ENCODE measurements around the gene TBC1D24. TPM values are rescaled to one million over a fixed set of nuclear protein-coding genes. Genes with fewer than 3 reads are reported as not detected.

TBC1D24 gene
- total and polyA plus RNA-seq, 2 donors (not counting 1 experiment from before 2014, with no cell fraction given): 7.1 to 9.4 TPM

- CTCF ChIA-PET: interaction anchor here (1.4 to 3.2 kb wide), 3 partner anchors 14 to 43 kb away, joined by 3 to 13 read pairs (median 11); partner anchors contain the start of gene CCNF
- H3K79me2 ChIP-seq (ENCODE audit: control insufficient read depth, insufficient read depth, low read length): peaks cover 26% of the 10 kb centered on the region
- H3K9me3 Mint-ChIP-seq (ENCODE audit: insufficient read depth): no peaks in the 10 kb centered on the region
- no peak overlapping the region for H3K27ac ChIP-seq (ENCODE audit: low read length in 2 of 2)
- peaks cover 22% of the 10 kb centered on the region for H3K27me3 Mint-ChIP-seq
- ATAC-seq (ENCODE audit: low read depth) (no peak), DNase-seq (no peak)
- H3K27ac Mint-ChIP-seq: no peak overlapping the region
- intact Hi-C loops (cut with micrococcal nuclease): no loop called here
- no peak overlapping the region for H3K4me3 ChIP-seq (ENCODE audit: control extremely low read depth in 1 of 5, extremely low read depth in 1 of 5, insufficient read depth in 1 of 5, low read depth in 2 of 5, low read length in 4 of 5)
- peaks cover 46% of the 10 kb centered on the region for H3K4me1 Mint-ChIP-seq
- H2AFZ ChIP-seq (ENCODE audit: insufficient read depth, low read depth, low read length, poor library complexity, severe bottlenecking): peak overlapping the region; percentile 89
- peak overlapping the region; percentile 26 for H3K9ac ChIP-seq (ENCODE audit: low read length)
- 89% methylated on average over 11 of the region's 14 CpGs for WGBS (ENCODE audit: insufficient coverage)
- H3K4me3 Mint-ChIP-seq: peak overlapping the region; percentile 81
- H4K20me1 ChIP-seq (ENCODE audit: control insufficient read depth, insufficient read depth, low read length, poor library complexity, severe bottlenecking): peaks cover 43% of the 10 kb centered on the region
- H3K27me3 ChIP-seq (replicated peaks in 1 of 4; ENCODE audit: control extremely low read depth in 1 of 4, control insufficient read depth in 3 of 4, insufficient read depth in 4 of 4, low read length in 3 of 4): peaks cover 0 to 46% (median 33%) of the 10 kb centered on the region in 4 experiments
- no peak for TF ChIP-seq EZH2 (IDR thresholded peaks at IDR 0.05; ENCODE audit: borderline replicate concordance, insufficient read depth, low read depth, low read length, poor library complexity, severe bottlenecking)
- TF ChIP-seq, protein P1, sequence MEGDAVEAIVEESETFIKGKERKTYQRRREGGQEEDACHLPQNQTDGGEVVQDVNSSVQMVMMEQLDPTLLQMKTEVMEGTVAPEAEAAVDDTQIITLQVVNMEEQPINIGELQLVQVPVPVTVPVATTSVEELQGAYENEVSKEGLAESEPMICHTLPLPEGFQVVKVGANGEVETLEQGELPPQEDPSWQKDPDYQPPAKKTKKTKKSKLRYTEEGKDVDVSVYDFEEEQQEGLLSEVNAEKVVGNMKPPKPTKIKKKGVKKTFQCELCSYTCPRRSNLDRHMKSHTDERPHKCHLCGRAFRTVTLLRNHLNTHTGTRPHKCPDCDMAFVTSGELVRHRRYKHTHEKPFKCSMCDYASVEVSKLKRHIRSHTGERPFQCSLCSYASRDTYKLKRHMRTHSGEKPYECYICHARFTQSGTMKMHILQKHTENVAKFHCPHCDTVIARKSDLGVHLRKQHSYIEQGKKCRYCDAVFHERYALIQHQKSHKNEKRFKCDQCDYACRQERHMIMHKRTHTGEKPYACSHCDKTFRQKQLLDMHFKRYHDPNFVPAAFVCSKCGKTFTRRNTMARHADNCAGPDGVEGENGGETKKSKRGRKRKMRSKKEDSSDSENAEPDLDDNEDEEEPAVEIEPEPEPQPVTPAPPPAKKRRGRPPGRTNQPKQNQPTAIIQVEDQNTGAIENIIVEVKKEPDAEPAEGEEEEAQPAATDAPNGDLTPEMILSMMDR (IDR thresholded peaks at IDR 0.05): no peak
- no peaks in the 10 kb centered on the region for H3K9me3 ChIP-seq (ENCODE audit: control extremely low read depth in 1 of 3, control insufficient read depth in 2 of 3, insufficient read depth in 1 of 3, low read length in 2 of 3)
- POLR2A ChIA-PET: no interaction called here
- peaks cover 61 to 63% of the 10 kb centered on the region in 2 donors for H3K4me1 ChIP-seq (ENCODE audit: control insufficient read depth in 2 of 2, insufficient read depth in 2 of 2, low read length in 2 of 2)
- peak overlapping the region; percentile 100 for H3K4me2 ChIP-seq (replicated peaks; ENCODE audit: low read depth, low read length, poor library complexity, severe bottlenecking)
- H3K36me3 ChIP-seq (replicated peaks in 1 of 2; ENCODE audit: control extremely low read depth in 1 of 2, control insufficient read depth in 1 of 2, extremely low read depth in 1 of 2, insufficient read depth in 2 of 2, low read length in 1 of 2): no peaks in the 10 kb centered on the region
Observed at GRCh38 chr16:2472885-2473445, 2.0 kb upstream of the TBC1D24 start.

DNA sequence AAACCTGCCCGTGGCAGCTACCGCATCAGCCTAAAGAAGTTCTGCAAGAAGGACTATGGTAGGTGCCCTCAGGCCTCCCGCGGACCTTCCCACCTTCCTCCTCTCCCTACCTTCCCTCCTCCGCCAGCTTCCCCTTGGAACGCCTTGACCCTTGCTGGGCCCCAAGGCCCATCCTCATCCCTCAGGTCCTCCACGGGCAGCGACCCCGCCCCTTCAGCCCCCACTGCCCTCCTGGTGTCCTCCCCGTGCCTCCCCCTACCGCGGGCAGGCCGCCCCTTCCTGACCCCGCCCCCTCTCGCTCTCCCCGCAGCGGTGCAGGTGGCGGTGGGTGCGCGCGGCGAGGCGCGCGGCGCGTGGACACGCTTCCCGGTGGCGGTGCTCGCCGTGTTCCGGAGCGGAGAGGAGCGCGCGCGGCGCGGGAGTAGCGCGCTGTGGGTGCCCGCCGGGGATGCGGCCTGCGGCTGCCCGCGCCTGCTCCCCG is 1.4 kb upstream of the TBC1D24 start:
- Histone ChIP-seq H3K27ac (ENCODE audit: low read length in 2 of 2) (no peak overlapping the region), H3K4me3 (ENCODE audit: control extremely low read depth in 1 of 5, extremely low read depth in 1 of 5, insufficient read depth in 1 of 5, low read depth in 2 of 5, low read length in 4 of 5) (peak overlapping the region in 3 of 5 experiments; percentile 18 to 33 (median 19)), H3K9me3 (ENCODE audit: control extremely low read depth in 1 of 3, control insufficient read depth in 2 of 3, insufficient read depth in 1 of 3, low read length in 2 of 3) (no peaks in the 10 kb centered on the region), H4K20me1 (ENCODE audit: control insufficient read depth, insufficient read depth, low read length, poor library complexity, severe bottlenecking) (peaks cover 48% of the 10 kb centered on the region), H3K4me1 (ENCODE audit: control insufficient read depth in 2 of 2, insufficient read depth in 2 of 2, low read length in 2 of 2) (peaks cover 57 to 58% of the 10 kb centered on the region in 2 donors), H3K27me3 (replicated peaks in 1 of 4; ENCODE audit: control extremely low read depth in 1 of 4, control insufficient read depth in 3 of 4, insufficient read depth in 4 of 4, low read length in 3 of 4) (peaks cover 0 to 45% (median 32%) of the 10 kb centered on the region in 4 experiments), H3K9ac (ENCODE audit: low read length) (peak overlapping the region; percentile 26), H3K36me3 (replicated peaks in 1 of 2; ENCODE audit: control extremely low read depth in 1 of 2, control insufficient read depth in 1 of 2, extremely low read depth in 1 of 2, insufficient read depth in 2 of 2, low read length in 1 of 2) (no peaks in the 10 kb centered on the region), H2AFZ (ENCODE audit: insufficient read depth, low read depth, low read length, poor library complexity, severe bottlenecking) (peak overlapping the region; percentile 89), H3K4me2 (replicated peaks; ENCODE audit: low read depth, low read length, poor library complexity, severe bottlenecking) (peak overlapping the region; percentile 100), H3K79me2 (ENCODE audit: control insufficient read depth, insufficient read depth, low read length) (peaks cover 31% of the 10 kb centered on the region)
- DNase-seq: no peak
- 3% methylated on average over 49 of the region's 49 CpGs for WGBS (ENCODE audit: insufficient coverage)
- CTCF ChIA-PET: interaction anchor here (1.4 to 3.2 kb wide), 3 partner anchors 14 to 43 kb away, joined by 3 to 13 read pairs (median 11); partner anchors contain the start of gene CCNF
- no peaks in the 10 kb centered on the region for H3K9me3 Mint-ChIP-seq (ENCODE audit: insufficient read depth)
- peaks cover 42% of the 10 kb centered on the region for H3K4me1 Mint-ChIP-seq
- H3K4me3 Mint-ChIP-seq: peak overlapping the region; percentile 81
- POLR2A ChIA-PET: no interaction called here
- intact Hi-C loops (cut with micrococcal nuclease): no loop called here
- ATAC-seq (ENCODE audit: low read depth): no peak
- TF ChIP-seq, protein P1 (IDR thresholded peaks at IDR 0.05): no peak
- H3K27me3 Mint-ChIP-seq: peaks cover 19% of the 10 kb centered on the region
- no peak overlapping the region for H3K27ac Mint-ChIP-seq

Data from B cell (primary cell).